Forelimb muscle (tissue), 1 donor: ENCODE measurements around the gene RAB3D. TPM values are rescaled to one million over a fixed set of nuclear protein-coding genes. Genes with fewer than 3 reads are reported as not detected.
"Not testable (repeated sequence)": the region's sequence is repeated elsewhere in the genome, so short reads cannot be mapped to it uniquely, and the experiment has no call there.

Experiments used
- DNase-seq: peaks from one replicate; pipeline ENCODE4 v3.0.0-alpha.2; 2013; ENCODE audit warnings: low read depth
- polyA plus RNA-seq: library from polyadenylated mRNA; unstranded; fragments of 120-200 nt; gene quantifications from one replicate; pipeline ENCODE4 v1.2.1, GENCODE V29; 2013; ENCODE audit not compliant: insufficient read length

RAB3D gene, protein sequence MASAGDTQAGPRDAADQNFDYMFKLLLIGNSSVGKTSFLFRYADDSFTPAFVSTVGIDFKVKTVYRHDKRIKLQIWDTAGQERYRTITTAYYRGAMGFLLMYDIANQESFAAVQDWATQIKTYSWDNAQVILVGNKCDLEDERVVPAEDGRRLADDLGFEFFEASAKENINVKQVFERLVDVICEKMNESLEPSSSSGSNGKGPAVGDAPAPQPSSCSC
- polyA plus RNA-seq = 5.2 TPM

DNA sequence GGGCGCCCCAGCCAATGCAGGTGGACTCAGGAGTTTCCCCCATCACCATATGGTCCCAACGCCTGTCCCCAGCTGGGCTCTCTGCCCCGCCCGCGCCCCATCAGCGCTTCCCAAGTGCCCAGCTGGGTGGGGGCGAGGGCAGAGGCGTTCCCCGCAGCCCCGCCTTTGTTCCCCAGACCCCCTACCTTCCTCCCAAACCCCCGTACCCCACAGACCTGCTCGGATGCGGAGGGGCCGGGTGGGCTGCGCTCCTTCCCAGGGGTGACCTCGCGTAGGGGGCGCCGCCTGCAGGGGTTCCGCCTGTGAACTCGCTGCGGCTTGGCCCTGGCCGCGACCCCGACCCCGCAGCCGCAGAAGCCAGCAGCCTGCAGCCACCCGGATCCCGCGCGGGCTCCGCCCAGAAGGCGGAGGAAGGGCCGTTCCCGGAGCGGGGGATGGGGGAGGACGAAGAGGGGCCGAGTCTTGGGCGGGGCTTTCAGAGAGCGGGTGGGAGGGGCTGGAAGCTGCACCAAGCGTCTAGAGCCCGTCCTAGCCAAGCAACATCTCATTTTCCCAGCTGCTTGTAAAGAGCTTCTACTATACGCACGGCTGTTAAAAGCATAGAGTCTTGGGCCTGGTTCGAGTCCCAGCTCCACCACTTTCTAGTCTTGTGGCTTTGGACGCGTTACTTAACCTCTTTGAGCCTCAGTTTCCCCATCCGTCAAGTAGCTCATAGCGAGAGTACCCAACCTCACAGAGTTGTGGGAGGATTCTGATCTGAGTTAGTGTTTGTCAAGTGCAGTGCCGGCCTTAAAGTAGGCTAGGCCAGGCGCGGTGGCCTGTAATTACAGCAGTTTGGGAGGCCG, at the start of gene RAB3D:
TSS of gene RAB3D (minus strand) at position 404 of the 845 bp plus-strand sequence. CDS start 2,258 bp downstream, outside the sequence.
- DNase-seq = peak; percentile 82

DNA sequence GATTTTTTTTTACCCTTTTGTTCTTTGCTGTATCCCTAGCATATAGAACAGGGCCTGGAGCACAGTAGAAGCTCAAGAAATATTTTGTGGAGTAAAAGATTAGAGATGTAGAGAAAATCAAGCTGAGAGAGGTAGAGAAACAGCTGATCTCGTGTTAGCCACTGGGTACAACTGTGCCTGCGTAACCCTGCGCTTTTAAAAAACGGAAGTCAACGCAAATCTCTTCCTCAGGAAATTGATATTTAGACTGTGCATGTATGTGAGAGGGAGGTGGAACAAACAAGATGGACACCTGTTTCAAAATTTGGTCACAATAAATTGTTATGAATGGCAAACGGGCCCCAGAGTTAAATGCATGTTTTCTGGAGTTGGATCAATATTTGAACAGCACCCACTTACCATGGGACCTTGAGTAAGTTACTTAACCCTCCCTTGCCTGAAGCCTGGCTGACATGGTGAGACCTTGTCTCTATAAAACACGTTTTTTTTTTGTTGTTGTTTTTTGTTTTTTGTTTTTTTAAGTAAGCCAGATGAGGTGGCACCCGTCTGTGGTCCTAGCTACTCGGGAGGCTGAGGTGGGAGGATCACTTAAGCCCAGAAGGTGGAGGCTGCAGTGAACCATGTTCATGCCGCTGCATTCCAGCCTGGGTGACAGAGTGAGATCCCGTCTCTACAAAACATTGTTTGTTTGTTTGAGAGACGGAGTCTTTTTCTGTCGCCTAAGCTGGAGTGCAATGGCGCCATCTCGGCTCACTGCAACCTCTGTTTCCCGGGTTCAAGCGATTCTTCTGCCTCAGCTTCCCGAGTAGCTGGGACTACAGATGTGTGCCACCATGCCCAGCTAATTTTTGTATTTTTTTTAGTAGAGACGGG, 47.9 kb upstream of the RAB3D start:
- DNase-seq = no peak

DNA sequence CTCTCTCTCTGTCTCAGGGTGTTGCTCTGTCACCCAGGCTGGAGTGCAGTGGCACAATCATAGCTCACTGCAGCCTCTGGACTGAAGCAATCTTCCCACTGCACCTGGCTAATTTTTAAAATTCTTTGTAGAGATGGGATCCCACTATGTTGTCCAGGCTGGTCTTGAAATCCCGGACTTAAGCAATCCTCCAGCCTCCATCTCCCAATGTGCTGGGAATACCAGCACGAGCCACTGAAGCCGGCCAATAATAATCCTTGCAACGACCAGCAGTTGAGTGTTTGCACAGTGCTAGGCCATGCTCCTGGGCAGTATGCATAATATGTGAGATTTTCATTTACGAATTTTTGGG, 45.3 kb upstream of the RAB3D start:
- DNase-seq = no peak

DNA sequence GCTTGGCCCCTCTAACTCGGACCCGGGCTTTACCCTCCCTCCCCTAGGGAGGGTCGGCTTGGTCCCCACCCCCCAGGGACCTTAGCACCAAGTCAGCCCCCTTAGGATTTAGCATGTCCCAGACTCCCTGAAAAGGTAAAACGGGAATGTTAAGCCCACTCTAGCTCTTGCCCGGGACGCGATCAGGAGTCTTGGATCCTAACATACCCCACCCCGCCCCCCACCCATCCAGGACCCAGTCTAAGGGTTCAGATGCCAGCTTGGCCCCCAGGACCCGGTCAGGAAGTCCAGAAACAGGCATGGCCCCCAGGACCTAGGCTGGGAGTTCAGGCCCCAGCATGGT, 44.2 kb upstream of the RAB3D start:
- no peak for DNase-seq

DNA sequence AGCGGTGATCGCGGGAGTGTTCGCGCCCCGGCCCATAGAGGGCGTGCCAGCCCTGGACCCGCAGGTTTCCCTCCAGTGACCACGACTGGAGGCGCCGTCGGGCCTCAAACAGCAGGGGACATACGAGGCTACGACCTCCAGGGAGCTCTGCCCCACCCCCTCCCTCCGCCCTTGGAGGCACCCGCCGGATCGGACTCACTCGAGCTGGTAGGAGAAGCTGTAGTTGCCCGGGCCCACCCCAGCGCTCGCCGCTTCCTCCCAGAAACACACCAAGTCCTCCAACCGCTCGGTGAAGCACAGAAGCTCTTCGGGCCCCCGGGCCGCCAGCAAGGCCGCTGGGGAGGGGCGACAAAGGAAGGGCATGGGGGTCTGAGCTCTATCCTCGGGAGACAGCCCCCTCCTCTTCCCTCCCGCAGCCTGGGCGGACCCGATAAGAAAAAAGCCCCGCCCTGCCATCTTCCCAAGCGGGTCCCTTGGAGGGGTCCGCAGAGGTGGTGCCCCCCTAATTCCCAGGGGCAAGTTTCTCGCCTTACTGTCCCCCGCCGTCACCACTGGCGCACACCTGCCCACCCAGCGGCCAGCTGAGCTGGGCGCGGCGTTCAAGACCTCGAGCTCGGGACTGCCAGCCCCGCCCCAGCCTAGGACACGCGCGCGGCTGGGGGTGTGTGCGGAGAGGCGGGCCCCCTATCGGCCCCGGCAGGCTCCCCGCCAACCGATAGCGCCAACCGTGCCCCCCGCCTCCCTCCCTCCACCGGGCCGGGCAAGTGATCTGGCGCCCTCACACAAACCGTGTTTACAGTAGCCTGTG, 43.6 kb upstream of the RAB3D start:
- DNase-seq = no peak

DNA sequence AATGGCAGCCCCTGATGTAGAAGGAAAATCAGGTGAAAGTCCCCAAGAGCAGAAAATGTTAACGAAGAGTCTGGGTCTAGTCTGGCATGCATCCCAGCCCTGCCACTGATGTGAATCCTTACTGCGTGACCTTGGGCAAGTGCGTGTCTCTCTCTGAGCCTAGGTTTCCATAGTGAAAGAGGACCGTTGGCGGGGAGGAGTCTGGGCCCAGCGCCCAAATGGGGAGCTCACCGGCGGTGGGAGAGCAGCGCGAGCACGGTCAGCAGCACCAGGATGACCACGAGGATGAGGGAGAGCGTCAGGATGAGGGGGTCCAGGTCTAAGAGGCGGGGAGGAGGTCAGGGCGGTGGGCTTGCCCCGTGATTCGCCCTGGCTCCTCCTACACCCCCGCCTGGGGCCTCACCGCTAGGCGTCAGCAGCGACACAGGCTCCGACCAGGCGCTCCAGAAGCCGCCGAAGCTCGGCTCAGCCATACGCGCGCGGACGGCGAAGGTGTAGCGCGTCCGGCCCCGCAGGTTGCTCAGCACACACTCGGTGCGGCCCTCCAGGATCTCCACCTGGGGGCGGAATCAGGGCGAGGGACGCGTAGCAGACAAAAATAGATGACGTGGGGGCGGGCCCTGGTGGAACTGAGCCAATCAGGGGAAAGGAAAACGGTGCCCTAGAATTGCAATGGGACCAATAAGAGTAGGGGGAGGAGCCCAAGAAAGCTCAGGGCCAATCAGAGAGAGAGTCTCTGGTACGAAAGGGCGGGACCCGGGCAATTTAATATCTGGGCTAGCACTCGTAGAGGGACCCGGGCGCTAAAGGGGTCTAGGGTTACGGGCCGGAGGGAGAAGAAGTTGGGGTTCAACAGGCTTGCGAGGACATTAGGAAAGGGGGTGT, 41.4 kb upstream of the RAB3D start:
- peak; percentile 87 for DNase-seq

DNA sequence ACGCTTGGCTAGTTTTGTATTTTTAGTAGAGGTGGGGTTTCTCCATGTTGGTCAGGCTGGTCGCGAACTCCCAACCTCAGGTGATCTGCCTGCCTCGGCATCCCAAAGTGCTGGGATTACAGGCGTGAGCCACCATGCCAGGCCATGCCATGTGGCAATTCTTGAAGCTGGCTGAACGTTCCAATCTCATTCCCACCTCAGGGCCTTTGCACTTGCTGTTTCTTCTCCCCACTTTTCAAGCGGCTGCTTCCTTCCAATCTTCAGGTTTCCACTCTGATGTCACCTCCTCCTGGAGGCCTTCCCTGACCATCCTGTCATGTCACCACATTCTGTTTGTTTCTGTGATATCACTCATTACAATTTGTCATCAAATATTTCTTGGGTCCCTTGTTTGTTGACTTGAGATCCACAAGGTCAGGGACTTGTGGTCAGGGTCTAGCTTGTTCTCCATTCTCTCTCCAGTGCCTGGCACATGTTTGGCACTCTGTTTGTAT, 40.4 kb upstream of the RAB3D start:
- DNase-seq = no peak

DNA sequence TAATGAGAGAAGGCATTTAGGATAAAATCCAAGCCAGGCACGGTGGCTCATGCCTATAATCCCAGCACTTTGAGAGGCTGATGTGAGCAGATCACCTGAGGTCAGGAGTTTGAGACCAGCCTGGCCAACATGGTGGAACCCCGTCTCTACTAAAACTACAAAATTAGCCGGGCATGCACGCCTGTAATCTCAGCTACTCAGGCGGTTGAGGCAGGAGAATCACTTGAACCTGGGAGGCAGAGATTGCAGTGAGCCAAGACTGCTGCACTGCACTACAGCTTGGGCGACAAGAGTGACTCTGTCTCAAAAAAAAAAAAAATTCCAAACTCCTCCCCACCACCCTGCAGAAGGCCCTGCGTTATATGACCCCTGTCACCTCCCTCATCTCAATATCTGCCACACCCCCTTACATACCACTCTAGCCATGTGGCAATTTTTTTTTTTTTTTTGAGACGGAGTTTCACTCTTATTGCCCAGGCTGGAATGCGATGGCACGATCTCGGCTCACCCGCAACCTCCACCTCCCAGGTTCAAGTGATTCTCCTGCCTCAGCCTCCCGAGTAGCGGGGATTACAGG, 39.9 kb upstream of the RAB3D start:
- DNase-seq = not testable (repeated sequence)

DNA sequence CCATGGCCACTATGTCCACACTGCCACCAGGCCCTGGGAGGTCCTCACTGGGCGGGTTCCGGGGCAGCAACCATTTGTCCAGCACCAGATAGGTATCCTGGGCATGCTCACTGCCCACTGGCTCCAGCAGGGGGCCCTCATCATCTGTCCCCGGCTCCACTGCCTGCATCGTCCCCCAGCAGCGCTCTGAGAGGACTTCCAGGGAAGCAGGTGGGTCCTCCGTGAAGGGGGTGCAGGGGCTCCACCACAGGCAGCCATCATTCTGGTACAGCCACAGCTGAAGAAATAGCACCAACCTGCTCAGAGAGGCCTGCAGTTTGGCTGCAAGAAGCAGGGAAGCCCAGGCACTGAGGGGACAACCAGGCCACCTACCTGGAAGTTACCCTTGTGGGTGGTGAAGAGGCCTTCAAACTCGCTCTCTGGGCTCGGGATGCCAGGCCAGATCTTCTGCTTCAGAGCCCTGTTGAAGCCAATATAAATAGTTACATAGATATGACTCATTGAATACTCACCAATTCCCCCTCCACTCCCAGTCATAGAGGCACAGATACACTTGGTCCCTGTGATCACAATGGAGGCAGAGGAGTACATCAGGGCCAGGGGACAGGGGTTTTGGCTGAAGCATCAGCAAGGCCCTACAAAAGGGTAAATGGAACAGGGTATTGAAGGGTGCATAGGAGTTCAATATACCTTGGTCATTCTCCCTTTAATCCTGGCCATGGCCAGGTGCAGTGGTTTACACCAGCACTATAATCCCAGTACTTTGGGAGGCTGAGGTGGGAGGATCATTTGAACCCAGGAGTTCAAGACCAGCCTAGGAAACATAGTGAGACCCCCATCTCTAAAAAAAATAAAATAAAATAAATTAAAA, 39.1 kb upstream of the RAB3D start:
- no peak for DNase-seq

DNA sequence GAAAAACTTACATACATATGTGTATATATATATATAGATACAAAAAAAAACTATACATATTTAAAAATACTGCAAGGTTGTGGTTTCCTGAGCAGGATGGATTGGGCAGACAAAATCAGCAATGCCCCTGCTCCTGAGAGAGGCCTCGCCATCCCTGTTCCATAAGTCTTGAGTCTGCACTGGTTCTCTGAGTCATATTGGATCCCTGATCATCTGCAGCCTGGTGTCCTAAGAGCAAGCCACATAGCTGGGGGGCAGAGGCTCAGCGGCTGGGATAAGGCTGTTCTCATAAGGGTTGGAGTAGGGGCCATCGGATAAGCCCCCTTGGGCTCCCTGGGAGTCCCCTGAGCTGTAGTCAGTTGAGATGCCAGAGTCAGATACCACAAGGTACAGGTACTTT, 38.3 kb upstream of the RAB3D start:
- DNase-seq = no peak

DNA sequence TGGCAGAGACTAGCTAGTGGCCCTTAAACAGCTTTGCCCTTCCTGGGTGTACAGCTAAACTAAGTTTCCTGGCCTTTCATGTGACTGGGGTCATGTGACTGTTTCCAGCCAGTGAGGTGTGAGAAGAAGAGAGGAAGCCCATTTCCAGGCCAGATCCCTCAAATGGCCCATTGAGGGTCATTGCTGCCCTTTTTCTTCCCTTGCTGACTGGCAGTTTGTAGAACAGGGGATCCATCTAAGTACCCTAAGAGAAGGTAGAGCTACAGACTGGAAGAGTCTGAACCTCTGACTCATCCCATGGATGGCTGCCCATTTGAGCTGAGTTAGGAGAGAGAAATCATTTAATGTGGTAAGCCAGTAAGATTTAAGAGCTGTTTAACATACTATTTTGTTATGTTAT, 37.8 kb upstream of the RAB3D start:
- no peak for DNase-seq

DNA sequence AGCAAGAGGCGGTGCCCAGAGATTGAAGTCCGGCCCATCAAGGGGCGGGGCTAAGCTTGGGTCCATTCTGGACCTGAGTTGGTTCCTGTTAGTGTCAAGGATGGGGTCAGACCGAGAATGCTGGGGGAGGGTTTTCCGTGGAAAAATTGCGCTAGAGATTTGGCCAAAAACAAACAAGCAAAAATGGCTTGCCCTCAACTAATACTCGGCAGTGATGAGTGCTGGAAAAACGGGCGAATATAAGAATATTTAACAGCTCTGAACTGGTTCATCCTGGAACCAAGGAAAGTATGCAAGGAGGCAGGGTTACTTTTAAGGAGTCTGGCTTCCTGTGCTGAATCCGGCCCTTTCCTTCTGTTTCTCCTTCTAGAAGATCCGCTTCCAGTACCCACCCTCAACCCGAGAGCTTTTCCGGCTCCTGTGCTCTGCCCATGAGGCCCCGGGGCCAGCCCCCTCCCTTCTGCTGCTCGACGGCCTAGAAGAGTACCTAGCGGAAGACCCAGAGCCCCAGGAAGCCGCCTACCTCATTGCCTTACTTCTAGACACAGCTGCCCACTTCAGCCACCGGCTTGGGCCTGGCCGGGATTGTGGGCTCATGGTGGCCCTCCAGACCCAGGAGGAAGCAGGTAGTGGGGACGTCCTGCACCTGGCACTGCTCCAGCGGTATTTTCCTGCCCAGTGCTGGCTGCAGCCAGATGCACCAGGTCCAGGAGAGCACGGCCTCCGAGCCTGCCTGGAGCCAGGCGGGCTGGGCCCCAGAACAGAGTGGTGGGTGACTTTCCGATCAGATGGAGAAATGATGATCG, 35.9 kb upstream of the RAB3D start:
- no peak for DNase-seq

DNA sequence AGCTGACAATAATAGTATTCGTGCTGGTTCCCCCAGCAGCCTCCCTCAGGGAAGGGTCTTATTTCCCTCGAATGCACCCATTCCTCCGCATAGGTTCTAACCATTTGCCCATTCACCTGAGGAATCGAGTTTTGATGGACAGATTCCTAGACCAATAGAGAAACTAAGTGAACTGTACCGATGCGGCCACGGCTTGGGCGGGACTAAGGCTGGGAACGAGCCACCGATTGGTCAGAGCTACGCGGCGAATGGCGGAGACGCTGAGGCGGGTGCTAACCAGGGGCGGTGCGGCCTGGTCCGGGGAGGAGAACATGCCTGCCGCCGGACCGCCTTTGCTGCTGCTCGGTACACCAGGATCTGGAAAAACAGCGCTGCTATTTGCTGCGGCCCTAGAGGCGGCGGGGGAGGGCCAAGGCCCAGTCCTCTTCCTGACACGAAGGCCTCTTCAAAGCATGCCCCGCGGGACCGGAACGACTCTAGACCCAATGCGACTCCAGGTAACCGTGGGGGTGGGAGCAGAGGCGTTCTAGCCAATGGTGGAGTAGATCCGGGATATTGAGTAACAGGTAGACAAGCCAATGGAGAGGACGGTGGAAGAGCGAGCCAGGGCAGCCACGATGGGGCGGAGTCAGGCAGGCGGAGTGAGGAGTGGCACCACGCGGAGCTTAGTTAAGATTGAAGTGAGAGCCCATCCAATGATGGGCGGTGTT, 35.1 kb upstream of the RAB3D start, which contains the start of gene SWSAP1:
TSS of gene SWSAP1 (plus strand) at position 234 of the 710 bp plus-strand sequence. CDS start at position 249, 15 bp downstream.
- DNase-seq = peak; percentile 98

DNA sequence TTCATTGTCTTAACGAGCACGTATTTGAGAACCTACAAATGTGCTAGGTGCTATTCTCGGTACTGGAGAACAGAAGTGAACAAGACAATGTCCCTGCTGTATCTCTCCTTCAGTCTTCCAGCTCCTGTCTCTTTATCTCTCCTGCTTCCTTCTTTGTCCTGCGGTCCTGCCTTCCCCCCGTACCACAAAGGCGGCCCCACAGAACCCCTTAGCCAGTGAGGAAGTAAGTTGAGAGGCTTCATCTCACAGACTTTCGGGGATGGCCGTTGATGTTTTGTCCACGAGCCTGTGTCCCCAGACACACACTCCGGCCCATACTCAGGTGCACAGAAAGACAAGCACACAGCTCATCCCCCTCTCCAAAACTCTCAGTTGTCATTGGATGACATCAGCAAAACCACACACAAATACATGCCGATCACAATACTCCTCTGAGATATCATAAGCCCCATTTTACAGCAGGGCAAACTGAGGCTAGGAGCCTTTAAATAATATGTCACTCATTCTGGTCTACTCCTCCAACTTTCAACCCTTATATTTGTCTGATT, 34.5 kb upstream of the RAB3D start:
- DNase-seq = no peak

DNA sequence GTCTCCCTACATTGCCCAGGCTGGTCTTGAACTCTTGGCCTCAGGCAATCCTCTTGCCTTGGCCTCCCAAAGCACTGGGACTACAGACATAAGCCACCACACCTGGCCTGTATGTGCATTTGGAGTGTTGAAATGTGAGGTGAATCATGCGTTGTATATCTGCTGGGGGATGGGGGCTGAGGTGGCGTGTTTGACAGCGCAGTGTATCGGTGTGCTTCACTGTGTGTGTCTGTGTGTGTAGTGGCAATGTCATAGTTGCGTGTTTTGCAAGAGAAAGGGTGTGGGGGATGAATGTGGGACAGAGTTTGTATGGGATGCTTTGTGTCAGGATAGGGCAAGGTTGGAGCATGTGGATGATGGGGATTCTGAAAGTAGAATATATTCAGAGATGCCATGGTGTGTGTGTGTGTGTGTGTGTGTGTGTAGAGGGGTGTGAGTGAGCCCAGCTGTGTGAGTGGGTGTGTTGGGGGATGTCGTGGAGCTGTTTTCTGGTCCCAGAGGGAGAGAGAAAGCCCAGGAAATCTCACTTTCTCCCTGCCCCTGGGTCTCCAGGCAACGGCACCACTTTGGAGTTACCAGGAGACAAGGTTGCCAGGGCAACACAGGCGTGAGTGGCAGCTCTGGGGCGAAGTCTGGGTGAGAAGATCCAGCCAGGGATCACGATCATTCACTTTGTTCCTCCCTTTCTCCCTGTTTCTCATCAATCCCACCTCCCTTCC, 33.9 kb upstream of the RAB3D start:
- DNase-seq = no peak

DNA sequence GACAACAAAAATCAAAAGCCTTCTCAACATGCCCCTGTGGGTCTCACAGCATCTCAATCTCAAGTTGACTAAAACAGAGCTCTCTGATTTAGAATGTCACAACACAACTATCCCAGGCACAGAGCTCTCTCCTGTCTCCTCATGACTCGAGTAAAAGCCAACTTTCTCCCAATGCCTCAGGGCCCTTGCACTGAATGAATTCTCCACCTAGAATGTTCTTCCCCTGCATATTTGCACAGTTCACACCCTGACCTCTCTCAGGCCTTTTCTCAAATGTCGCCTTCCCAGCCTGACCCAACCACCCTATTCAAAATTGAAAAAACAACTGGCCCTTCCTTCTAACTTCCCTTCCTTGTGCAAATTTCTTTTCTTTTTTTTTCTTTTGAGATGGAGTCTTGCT, 31.3 kb upstream of the RAB3D start:
- no peak for DNase-seq
